ENCODE data around the gene MRPL18.

- no peak for TF ChIP-seq CTCF (IDR thresholded peaks at IDR 0.05)
- TF ChIP-seq POLR2A (IDR thresholded peaks at IDR 0.05) = no peak
Observed at GRCh38 chr6:159836718-159837490, 46.6 kb downstream of the MRPL18 start.
